Measurements from ENCODE around the gene OTOS.

OTOS gene

GRCh38 chr2:240135706-240136012 lies 4.8 kb downstream of the OTOS start:
- DNase-seq = no peak

DNA sequence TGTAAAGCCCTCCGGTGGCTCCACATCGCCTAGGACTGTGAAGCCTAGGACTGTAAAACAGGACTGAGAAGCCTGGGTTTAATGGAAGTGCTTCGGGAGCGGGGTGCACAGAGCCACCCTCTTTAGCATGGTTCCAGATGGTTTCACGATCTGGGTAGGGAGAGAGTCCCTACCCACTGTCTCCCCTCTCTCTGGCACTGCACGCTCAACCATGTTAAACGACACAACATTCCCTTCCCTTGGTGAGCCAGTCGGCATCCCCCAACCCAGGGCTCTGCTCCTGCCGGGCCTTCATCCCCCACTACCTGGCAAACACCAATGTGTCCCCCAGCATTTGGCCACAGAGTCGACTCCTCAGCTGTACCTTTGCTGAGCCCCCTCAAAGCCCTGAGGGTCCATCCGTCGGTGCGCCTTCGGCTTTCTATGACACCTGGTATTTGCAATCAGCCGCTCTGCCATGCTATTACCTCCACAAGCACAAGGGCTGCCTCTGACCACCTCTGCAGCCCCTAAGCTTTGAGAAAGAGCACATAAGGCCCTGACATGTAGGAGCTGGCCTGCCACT lies 5.4 kb downstream of the OTOS start:
- DNase-seq = no peak

DNA sequence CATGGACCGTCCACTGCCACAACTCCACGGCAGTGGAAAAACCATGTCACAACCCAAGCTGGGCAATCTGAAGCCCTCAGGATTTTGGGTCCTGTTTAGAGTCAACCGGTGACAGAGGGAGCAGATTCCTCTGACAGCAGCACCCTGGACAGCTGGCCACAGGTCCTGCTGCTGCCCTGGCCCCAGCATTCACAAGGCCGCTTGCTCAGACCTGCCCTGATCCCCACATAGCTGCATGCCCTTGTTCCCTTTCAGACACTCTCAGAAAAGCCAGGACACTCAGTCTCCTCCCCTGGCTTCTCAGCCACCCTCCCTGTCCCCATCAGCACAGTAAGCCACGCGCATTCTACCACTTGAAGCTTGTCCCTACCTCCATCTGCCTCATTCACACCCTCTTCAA lies 6.0 kb downstream of the OTOS start:
- no peak for DNase-seq

- DNase-seq = no peak
These were observed 7.1 kb downstream of the OTOS start for GRCh38 chr2:240133401-240133800.

DNA sequence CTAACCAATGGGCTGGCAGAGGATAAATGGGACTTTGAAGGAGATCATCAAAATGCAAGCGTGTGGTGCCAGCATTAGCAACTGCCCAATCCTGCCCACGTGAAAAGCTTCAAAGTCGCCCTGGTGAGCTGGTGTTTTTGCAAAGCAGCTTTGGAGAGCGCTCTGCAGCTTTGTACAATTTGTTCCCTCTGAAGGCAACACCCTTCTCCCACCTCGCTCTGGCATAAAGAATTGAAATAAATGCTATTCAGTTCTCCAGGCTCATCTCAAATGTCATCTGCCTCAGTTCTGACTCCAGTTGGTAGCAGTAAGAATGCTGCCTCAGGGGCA lies 7.8 kb downstream of the OTOS start:
- no peak for DNase-seq

- no peak for DNase-seq
These were observed 8.4 kb downstream of the OTOS start for GRCh38 chr2:240131941-240132650.

DNA sequence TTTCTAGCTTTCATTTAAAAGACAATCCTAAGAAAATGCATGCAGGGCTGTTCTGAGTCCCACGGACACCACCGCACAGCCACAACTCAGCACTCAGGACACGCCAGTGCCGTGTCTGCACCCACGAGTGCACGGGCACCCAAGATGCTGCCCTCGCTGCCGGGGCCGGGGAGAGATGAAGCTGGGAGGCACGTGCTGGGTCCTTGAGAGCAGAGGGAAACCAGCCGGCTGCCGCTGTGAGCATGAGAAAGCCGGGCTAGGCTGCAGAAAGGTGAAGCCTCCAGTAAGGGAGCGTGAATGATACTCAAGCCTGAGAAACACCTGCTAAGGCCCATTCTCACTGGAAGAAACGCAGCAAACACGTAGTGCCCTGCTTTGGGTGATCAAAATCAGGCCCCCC lies 9.2 kb downstream of the OTOS start:
- no peak for DNase-seq

DNA sequence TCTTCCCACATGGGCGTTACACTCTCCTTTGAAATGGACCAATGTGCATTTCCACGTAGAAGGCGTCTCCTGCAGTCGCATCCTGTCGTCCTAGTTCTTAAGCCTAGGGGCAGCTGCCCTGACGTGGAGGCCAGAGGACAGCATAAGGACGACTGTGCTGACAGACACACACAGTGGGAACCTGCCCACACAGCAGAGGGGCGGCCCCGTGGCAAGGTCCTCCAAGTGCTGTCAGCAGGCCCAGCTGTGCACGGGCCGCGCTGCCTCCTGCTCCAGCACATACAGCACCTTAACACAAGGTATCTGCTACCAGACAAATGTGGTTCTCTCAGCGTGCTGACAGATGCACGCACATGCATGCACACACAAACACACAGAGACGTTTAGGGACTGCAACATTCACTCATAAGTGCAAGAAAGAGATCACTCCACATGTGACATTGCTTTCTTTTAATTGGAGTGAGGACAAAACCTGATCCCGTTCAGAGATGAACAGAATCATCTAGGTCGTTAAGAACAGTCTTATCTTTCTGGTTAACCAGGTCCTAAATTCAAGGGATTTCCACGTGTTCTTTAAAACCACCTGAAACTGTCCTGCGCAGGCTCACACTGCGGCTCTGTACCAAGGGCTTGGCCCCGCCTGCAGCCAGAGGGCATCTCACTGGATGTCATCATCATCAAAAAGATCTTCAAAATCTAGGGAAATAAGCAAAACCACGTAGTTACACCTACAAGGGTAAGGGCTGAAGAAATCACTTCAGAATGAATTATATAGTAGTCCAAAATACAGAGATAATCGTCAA lies 9.9 kb downstream of the OTOS start:
- DNase-seq = no peak

- no peak for DNase-seq
These were observed 10.6 kb downstream of the OTOS start for GRCh38 chr2:240129731-240130392.

DNA sequence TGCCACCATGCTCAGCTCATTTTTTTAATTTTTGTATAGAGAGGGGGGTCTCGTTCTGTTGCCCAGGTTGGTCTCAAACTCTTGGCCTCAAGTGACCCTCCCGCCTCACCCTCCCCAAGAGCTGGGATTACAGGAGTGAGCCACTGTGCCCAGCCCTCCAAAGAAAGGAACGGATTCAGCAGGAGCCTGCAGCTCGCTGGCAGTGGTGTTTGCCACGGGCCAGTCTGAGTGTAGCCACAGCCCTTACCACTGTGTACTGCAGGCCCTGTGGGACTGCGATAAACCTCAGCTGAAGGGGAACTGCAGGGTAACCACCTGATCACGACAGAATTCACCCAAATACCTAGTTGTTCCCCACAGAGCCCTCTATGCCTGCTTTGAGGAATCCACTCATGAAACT lies 11.1 kb downstream of the OTOS start:
- DNase-seq = no peak

- no peak for DNase-seq
These were observed 11.8 kb downstream of the OTOS start for GRCh38 chr2:240128608-240129145.

GRCh38 chr2:240127911-240128607 lies 12.4 kb downstream of the OTOS start:
- DNase-seq = no peak

DNA sequence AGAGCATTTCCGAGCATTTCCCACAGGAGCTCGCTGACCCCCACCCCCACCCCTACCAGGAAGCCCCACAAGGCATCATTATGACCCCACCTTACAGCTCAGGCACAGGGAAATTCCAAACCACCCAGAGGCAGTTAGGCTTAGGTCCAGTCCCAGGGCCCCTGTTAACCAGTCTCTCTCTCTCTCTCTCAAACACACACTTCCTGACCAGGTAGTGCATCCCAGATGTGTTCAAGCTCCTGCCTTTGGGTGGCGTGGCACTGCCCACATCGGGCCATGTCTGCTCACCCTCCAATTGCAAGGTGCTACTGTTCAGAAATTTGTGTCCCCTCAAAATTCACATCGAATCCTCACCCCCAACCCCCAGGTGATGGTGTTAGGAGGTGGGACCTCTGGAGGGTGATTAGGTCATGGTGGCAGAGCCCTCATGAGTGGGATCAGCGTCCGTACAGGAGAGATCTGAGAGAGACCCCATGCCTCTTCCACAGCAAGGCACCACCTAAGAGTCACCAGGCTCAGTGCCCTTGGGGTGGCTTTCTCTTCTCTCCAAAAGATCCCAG lies 13.2 kb downstream of the OTOS start:
- DNase-seq = no peak

GRCh38 chr2:240126731-240127130 lies 13.7 kb downstream of the OTOS start:
- DNase-seq = no peak

DNA sequence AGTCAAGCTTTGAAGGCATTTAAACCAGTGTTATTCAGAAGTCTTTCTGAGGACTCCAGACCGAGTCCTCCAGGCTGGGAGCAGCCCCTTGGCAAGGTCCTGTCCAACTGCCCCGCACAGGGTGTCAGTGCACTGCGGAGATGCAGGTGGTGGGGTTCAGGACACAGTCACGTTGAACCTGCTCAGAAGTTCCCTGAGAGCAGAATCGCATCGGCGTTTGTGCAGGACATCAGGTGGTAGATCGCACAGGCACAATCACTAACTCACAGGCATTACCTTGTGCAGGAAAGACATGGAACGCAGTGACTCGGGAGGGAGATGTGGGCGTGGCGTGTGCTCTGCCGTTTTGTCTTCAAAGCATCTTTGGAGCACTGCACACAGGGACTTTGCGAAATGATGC lies 14.7 kb downstream of the OTOS start:
- no peak for DNase-seq

DNA sequence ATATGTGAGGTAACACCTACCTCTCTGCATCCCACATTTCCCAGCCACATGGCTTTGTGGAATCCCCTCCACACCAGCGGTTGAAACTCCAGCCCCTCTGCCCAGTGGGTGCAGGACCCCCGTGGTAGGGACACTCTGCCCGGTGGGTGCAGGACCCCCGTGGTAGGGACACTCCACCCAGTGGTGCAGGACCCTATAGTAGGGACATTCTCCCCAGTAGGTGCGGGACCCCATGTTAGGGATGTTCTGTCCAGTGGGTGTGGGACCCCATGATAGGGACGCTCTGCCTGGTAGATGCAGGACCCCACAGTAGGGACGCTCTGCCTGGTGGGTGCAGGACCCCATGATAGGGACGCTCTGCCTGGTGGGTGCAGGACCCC lies 15.8 kb downstream of the OTOS start:
- no peak for DNase-seq

- DNase-seq = no peak
These were observed 16.4 kb downstream of the OTOS start for GRCh38 chr2:240123821-240124650.

- DNase-seq = no peak
These were observed 18.8 kb downstream of the OTOS start for GRCh38 chr2:240121675-240122074.

DNA sequence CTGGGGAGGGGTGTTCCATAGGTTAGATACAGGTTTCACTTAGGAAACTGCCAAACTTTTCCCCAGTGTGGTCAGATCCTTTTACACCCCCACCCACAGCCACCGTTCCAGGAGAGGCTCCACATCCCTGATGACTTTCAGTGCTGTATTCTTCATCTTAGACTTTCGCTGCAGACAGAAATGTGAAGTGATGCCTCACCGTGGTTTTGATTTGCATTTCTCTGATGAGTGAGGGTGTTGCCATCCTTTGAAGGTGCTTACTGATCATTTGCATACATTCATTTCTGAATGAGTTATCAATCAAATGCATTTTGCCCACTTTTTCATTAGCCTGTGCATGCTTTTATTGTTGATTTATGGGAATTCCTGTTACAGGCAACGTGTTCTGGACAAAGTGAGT lies 19.3 kb downstream of the OTOS start:
- no peak for DNase-seq

- no peak for DNase-seq
These were observed 26.2 kb downstream of the OTOS start for GRCh38 chr2:240114233-240114632.

- no peak for DNase-seq
These were observed 27.4 kb downstream of the OTOS start for GRCh38 chr2:240112914-240113690.
